GM19328 (cell line): ENCODE results near the gene CSNK1A1L.

Source experiments
- ATAC-seq: cut with Tn5 transposase; IDR thresholded peaks from one replicate; pipeline ENCODE4 v1.9.1; 2021; ENCODE audit warnings: mild to moderate bottlenecking, moderate library complexity; ENCODE audit not compliant: unreplicated experiment

The CSNK1A1L gene

GRCh38 chr13:37105251-37105714, at the start of gene CSNK1A1L:
TSS of gene CSNK1A1L (minus strand) at chr13:37105664. CDS start at chr13:37105256, 408 bp downstream.
- no peak for ATAC-seq

- ATAC-seq, result no peak
Measured at GRCh38 chr13:37149380-37149779, 43.9 kb upstream of the CSNK1A1L start.

- ATAC-seq, result no peak
Measured at GRCh38 chr13:37148501-37148900, 43.0 kb upstream of the CSNK1A1L start.

- ATAC-seq, result no peak
Measured at GRCh38 chr13:37144661-37145060, 39.2 kb upstream of the CSNK1A1L start.

- no peak for ATAC-seq
Measured at GRCh38 chr13:37143911-37144310, 38.4 kb upstream of the CSNK1A1L start.

- ATAC-seq, result no peak
Measured at GRCh38 chr13:37142877-37143276, 37.4 kb upstream of the CSNK1A1L start.

- no peak for ATAC-seq
Measured at GRCh38 chr13:37141011-37141410, 35.5 kb upstream of the CSNK1A1L start.

GRCh38 chr13:37139356-37139755, 33.9 kb upstream of the CSNK1A1L start:
- no peak for ATAC-seq

GRCh38 chr13:37138926-37139325, 33.5 kb upstream of the CSNK1A1L start:
- ATAC-seq, result no peak

GRCh38 chr13:37138169-37138568, 32.7 kb upstream of the CSNK1A1L start:
- no peak for ATAC-seq

- ATAC-seq, result no peak
Measured at GRCh38 chr13:37136633-37137032, 31.2 kb upstream of the CSNK1A1L start.

- ATAC-seq, result no peak
Measured at GRCh38 chr13:37136187-37136586, 30.7 kb upstream of the CSNK1A1L start.

GRCh38 chr13:37134411-37135041, 29.1 kb upstream of the CSNK1A1L start:
- no peak for ATAC-seq

- ATAC-seq, result no peak
Measured at GRCh38 chr13:37132211-37132610, 26.7 kb upstream of the CSNK1A1L start.

- ATAC-seq, result no peak
Measured at GRCh38 chr13:37131092-37131491, 25.6 kb upstream of the CSNK1A1L start.

- no peak for ATAC-seq
Measured at GRCh38 chr13:37129866-37130265, 24.4 kb upstream of the CSNK1A1L start.

- ATAC-seq, result no peak
Measured at GRCh38 chr13:37127691-37128241, 22.3 kb upstream of the CSNK1A1L start.

- ATAC-seq, result no peak
Measured at GRCh38 chr13:37123337-37123736, 17.9 kb upstream of the CSNK1A1L start.

GRCh38 chr13:37118016-37118415, 12.6 kb upstream of the CSNK1A1L start:
- ATAC-seq, result no peak

GRCh38 chr13:37114250-37114649, 8.8 kb upstream of the CSNK1A1L start:
- ATAC-seq, result no peak

- ATAC-seq, result no peak
Measured at GRCh38 chr13:37113534-37113933, 8.1 kb upstream of the CSNK1A1L start.

GRCh38 chr13:37109051-37109678, 3.7 kb upstream of the CSNK1A1L start:
- ATAC-seq, result no peak
